ENCODE results near the gene KL. TPM values are rescaled to one million over a fixed set of nuclear protein-coding genes. Genes with fewer than 3 reads are reported as not detected.

KL gene
- total RNA-seq, 6 experiments from 2014 or later = 0.07 TPM; not detected in 5

DNA sequence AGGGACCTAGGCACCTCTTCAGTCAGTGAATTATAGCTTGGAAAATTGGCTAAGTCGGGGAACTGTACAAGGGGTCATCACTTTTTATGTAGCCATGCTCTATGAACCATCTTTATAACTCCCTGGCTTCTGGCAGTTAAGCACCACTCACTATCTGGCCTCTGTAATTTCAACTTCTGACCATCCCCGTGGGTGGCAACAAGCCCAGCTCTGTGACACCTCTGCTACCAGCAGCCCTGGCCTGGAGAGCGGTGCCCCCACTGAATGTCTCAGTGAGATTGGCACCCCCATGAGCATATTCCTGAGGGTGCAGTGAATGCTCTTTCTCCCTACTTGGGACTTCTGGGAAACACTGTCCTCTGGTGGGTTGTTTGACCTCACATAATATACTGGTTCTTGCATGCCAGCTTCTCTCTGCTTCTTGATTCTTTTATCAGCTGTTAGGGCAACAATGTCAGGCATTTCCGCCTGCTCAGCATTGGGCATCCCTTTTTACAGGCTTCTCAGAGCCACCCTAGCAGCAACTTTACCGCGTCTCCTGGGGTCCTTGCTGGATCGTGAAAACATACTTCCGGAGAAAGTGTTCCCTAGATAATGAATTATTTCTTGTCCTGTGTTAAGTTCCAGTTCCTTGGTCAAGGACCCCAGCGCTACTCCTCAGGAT, 10.4 kb downstream of the KL start:
- H3K36me3 Mint-ChIP-seq (ENCODE audit: low read depth) = no peaks in the 10 kb centered on the region
- no peaks in the 10 kb centered on the region for H3K4me1 Mint-ChIP-seq (ENCODE audit: low read depth)
- no peak for DNase-seq
- TF ChIP-seq, protein P1, sequence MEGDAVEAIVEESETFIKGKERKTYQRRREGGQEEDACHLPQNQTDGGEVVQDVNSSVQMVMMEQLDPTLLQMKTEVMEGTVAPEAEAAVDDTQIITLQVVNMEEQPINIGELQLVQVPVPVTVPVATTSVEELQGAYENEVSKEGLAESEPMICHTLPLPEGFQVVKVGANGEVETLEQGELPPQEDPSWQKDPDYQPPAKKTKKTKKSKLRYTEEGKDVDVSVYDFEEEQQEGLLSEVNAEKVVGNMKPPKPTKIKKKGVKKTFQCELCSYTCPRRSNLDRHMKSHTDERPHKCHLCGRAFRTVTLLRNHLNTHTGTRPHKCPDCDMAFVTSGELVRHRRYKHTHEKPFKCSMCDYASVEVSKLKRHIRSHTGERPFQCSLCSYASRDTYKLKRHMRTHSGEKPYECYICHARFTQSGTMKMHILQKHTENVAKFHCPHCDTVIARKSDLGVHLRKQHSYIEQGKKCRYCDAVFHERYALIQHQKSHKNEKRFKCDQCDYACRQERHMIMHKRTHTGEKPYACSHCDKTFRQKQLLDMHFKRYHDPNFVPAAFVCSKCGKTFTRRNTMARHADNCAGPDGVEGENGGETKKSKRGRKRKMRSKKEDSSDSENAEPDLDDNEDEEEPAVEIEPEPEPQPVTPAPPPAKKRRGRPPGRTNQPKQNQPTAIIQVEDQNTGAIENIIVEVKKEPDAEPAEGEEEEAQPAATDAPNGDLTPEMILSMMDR (IDR thresholded peaks at IDR 0.05) = no peak
- no peak overlapping the region for H3K27ac Mint-ChIP-seq
- no peak overlapping the region for H3K4me3 Mint-ChIP-seq
- no peaks in the 10 kb centered on the region for H3K9me3 Mint-ChIP-seq
- peaks cover 32% of the 10 kb centered on the region for H3K27me3 Mint-ChIP-seq (ENCODE audit: insufficient read depth)

DNA sequence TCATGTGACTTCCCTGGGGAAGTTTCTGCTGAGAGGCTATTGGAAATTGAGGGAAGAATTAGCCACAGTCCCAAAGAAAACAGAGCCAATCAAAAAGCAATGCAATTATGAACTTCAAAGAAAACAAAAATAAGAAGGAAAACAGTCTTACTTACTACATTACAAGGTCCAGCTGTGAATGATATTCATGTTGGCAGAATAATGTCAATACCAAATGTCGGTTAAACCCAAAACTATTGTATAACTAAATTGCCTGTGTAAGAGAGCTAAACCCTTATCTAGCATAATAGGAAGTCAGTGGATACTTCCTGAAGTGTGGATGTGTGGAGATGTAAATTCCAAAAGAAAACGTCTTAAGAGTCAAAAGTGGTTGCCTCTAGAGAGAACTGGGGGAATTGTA, 12.4 kb downstream of the KL start:
- Mint-ChIP-seq H3K4me1 (ENCODE audit: low read depth) (peaks cover 9% of the 10 kb centered on the region; the same call in 1 of the 2 replicates), H3K4me3 (no peak overlapping the region), H3K36me3 (ENCODE audit: low read depth) (no peaks in the 10 kb centered on the region), H3K27me3 (ENCODE audit: insufficient read depth) (peaks cover 31% of the 10 kb centered on the region), H3K27ac (no peak overlapping the region), H3K9me3 (no peaks in the 10 kb centered on the region)
- TF ChIP-seq, protein P1 (IDR thresholded peaks at IDR 0.05) = no peak
- no peak for DNase-seq

DNA sequence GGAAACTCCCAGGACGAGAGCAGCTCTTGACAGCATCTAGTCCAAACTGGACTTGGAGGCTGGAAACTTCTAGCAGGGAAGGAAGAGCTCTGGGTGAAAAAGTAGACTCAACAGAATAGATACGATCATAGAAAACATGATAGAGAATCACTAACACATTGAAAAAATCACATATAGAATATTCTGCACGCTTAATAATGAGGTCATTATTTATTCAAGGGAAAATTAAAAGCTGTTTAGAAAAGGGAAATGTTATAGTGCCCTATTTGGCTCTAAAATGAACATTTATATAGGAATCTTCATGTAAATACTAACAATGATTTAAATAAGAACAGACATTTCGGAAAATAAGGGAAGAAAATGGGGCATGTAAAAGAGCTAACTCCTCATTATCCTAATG, 15.1 kb downstream of the KL start:
- H3K36me3 Mint-ChIP-seq (ENCODE audit: low read depth) = no peaks in the 10 kb centered on the region
- no peak overlapping the region for H3K4me3 Mint-ChIP-seq
- peaks cover 9% of the 10 kb centered on the region; the same call in 1 of the 2 replicates for H3K4me1 Mint-ChIP-seq (ENCODE audit: low read depth)
- peaks cover 29% of the 10 kb centered on the region for H3K27me3 Mint-ChIP-seq (ENCODE audit: insufficient read depth)
- H3K27ac Mint-ChIP-seq = no peak overlapping the region
- H3K9me3 Mint-ChIP-seq = no peaks in the 10 kb centered on the region
- TF ChIP-seq, protein P1 (IDR thresholded peaks at IDR 0.05) = no peak
- DNase-seq = no peak

DNA sequence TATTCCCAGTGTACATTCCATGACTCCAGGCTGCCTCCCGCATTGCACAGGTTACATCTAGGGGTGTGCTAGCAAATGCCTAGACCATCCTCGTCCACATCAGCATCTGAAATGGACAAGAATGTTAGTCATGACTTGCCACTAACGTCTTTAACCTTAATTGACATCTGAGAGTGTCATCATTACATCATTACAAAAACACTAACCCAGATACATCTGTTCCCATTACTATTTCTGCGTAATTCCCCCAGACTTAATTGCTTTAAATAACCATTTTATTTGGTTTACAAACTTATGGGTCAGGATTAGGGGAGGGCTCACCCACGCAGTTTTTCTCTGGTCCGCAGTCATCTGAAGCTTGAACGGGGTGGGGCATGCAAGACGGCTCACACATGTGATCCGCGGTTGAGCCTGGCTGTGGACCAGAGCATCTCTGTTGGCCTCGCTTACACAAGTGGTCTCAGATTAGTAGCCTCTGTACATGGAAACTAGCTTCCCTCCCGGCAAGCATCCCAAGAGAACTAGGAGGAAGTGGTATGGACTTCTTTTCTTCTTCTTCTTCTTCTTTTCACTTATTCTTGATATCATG, 15.9 kb downstream of the KL start:
- Mint-ChIP-seq H3K27ac (no peak overlapping the region), H3K36me3 (ENCODE audit: low read depth) (no peaks in the 10 kb centered on the region), H3K9me3 (no peaks in the 10 kb centered on the region), H3K27me3 (ENCODE audit: insufficient read depth) (peaks cover 27% of the 10 kb centered on the region), H3K4me3 (no peak overlapping the region), H3K4me1 (ENCODE audit: low read depth) (peaks cover 9% of the 10 kb centered on the region; the same call in 1 of the 2 replicates)
- no peak for DNase-seq
- TF ChIP-seq, protein P1 (IDR thresholded peaks at IDR 0.05) = no peak

DNA sequence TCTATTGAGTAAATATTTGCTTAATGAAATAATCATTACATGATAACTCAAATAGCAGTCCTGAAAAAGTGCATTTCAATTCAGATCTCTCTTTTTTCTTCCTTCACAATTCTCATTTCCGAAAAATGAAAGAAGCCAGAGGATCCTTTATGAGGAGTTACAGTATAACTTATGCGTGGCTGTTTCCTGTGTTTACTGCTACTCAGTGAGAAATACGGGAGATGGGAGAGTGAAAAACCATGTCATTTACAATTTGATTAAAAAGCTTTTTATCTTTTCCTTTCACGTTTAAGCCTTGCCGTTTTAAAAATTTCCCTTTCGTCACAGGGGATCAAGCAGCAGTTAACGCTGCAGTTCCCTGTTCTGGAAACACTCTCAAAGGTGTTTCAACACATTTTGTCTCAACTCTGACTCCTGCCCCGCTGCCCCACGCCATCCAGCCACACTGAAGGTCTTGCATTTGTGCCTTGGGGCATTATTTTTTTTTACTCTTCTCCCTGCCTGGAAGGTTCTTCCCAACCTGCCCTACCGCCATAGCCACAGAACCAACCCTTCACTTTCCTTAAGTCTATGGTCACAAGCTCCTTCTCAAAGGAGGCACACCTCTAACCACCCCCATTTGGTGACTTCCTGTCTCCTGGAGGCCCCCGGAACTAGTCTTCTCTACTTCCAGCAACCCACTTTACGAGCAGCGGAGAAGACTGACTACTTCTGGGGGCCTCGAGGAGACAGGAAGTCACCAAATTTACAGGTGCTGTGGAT, 17.0 kb downstream of the KL start:
- no peak for DNase-seq
- peaks cover 9% of the 10 kb centered on the region; the same call in 1 of the 2 replicates for H3K4me1 Mint-ChIP-seq (ENCODE audit: low read depth)
- no peaks in the 10 kb centered on the region for H3K9me3 Mint-ChIP-seq
- H3K36me3 Mint-ChIP-seq (ENCODE audit: low read depth) = no peaks in the 10 kb centered on the region
- H3K27ac Mint-ChIP-seq = no peak overlapping the region
- peaks cover 21% of the 10 kb centered on the region for H3K27me3 Mint-ChIP-seq (ENCODE audit: insufficient read depth)
- no peak overlapping the region for H3K4me3 Mint-ChIP-seq
- TF ChIP-seq, protein P1 (IDR thresholded peaks at IDR 0.05) = no peak
